Astrocyte (in vitro differentiated cells and primary cell): ENCODE data around the gene PIGN. TPM values are rescaled to one million over a fixed set of nuclear protein-coding genes. Genes with fewer than 3 reads are reported as not detected.

ENCODE experiments used
- DNase-seq: peaks from one replicate; pipeline ENCODE4 v3.0.0-alpha.2; 2010; ENCODE audit warnings: low read depth
- FAIRE-seq: peaks from 2 replicates; lab custom pipeline; 2011; peaks lifted over from hg19 to GRCh38; lab: Jason Lieb, UNC
- H2AFZ ChIP-seq: 2 replicates; pipeline ENCODE4 v1.6.0; 2012; ENCODE audit warnings: low read depth, low read length, inconsistent platforms
- H3K27ac ChIP-seq: 2 replicates; pipeline ENCODE4 v1.5.1; 2011; ENCODE audit warnings: low read depth, low read length, inconsistent platforms
- H3K27me3 ChIP-seq: 2 replicates; pipeline ENCODE4 v1.6.0; 2011; ENCODE audit warnings: low read length, inconsistent platforms; ENCODE audit not compliant: insufficient read depth
- H3K36me3 ChIP-seq: 2 replicates; pipeline ENCODE4 v1.5.1; 2011; ENCODE audit warnings: low read length, inconsistent platforms; ENCODE audit not compliant: insufficient read depth
- H3K4me1 ChIP-seq: 2 replicates; pipeline ENCODE4 v1.5.1; 2011; ENCODE audit warnings: low read length, inconsistent platforms; ENCODE audit not compliant: insufficient read depth
- H3K4me2 ChIP-seq: 2 replicates; pipeline ENCODE4 v1.6.0; 2012; ENCODE audit warnings: low read length, inconsistent platforms
- H3K4me3 ChIP-seq: 2 replicates; pipeline ENCODE4 v1.5.1; 2011; ENCODE audit warnings: low read depth, mild to moderate bottlenecking, low read length, inconsistent platforms; ENCODE audit not compliant: insufficient read depth
- H3K79me2 ChIP-seq: 2 replicates; pipeline ENCODE4 v1.6.0; 2012; ENCODE audit warnings: mild to moderate bottlenecking, low read length, inconsistent platforms; ENCODE audit not compliant: insufficient read depth
- H3K9ac ChIP-seq: 2 replicates; pipeline ENCODE4 v1.6.0; 2012; ENCODE audit warnings: mild to moderate bottlenecking, low read length, inconsistent platforms
- H3K9me3 ChIP-seq: 2 replicates; pipeline ENCODE4 v1.5.1; 2012; ENCODE audit warnings: low read depth, mild to moderate bottlenecking, low read length, inconsistent platforms; ENCODE audit not compliant: insufficient read depth
- H4K20me1 ChIP-seq: 2 replicates; pipeline ENCODE4 v1.6.0; 2012; ENCODE audit warnings: low read length, inconsistent platforms; ENCODE audit not compliant: insufficient read depth
- H3K27ac Mint-ChIP-seq: one replicate; pipeline ENCODE4 v1.8.0; 2021; ENCODE audit warnings: mild to moderate bottlenecking, mixed read lengths; ENCODE audit not compliant: unreplicated experiment
- H3K27me3 Mint-ChIP-seq: one replicate; pipeline ENCODE4 v1.8.0; 2021; ENCODE audit warnings: low read depth, mixed read lengths; ENCODE audit not compliant: unreplicated experiment
- H3K36me3 Mint-ChIP-seq: one replicate; pipeline ENCODE4 v1.8.0; 2021; ENCODE audit warnings: low read depth, mixed read lengths; ENCODE audit not compliant: unreplicated experiment
- H3K4me1 Mint-ChIP-seq: one replicate; pipeline ENCODE4 v1.8.0; 2021; ENCODE audit warnings: low read depth, mixed read lengths; ENCODE audit not compliant: unreplicated experiment
- H3K4me3 Mint-ChIP-seq: one replicate; pipeline ENCODE4 v1.8.0; 2021; ENCODE audit warnings: mild to moderate bottlenecking, moderate library complexity, mixed read lengths; ENCODE audit not compliant: unreplicated experiment
- H3K9me3 Mint-ChIP-seq: one replicate; pipeline ENCODE4 v1.8.0; 2021; ENCODE audit warnings: mild to moderate bottlenecking, mixed read lengths; ENCODE audit not compliant: unreplicated experiment
- EZH2 ChIP-seq: IDR thresholded peaks from 2 replicates; pipeline ENCODE4 v1.6.1; 2012; ENCODE audit warnings: mild to moderate bottlenecking, low read length, inconsistent platforms; ENCODE audit not compliant: insufficient read depth
- total RNA-seq: library from RNA; stranded (reverse); gene quantifications from 2 replicates; pipeline ENCODE4 v1.2.1, GENCODE V29; 2021
- TF ChIP-seq, protein P1 (sequence below): IDR thresholded peaks from 2 replicates; pipeline ENCODE4 v1.5.1; 2011; ENCODE audit warnings: low read depth, mild to moderate bottlenecking, inconsistent platforms, low read length, moderate library complexity; ENCODE audit not compliant: insufficient read depth

Gene PIGN
- total RNA-seq, 1 donor from 2014 or later, result 20.0 TPM

DNA sequence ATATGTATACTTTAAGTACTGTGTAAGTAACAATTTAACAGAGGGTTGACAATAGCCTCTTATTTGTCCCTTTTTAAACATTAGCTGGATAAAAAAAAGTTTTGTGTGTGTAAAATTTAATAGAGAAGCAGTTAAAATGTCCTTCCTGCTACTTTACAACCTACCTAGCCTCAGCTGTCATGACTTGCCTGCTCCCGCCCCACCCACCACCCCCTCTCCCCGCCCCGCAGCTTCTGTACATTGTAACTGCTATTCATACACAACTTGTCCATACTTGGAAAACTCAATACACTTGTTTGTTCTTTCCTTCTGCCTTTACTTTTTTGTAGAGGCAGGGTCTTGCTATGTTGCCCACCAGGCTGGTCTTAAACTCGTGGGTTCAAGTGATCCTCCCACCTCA, 19.7 kb upstream of the PIGN start:
- H3K27ac ChIP-seq, result no peak overlapping the region
- TF ChIP-seq EZH2, result no peak
- TF ChIP-seq, protein P1, sequence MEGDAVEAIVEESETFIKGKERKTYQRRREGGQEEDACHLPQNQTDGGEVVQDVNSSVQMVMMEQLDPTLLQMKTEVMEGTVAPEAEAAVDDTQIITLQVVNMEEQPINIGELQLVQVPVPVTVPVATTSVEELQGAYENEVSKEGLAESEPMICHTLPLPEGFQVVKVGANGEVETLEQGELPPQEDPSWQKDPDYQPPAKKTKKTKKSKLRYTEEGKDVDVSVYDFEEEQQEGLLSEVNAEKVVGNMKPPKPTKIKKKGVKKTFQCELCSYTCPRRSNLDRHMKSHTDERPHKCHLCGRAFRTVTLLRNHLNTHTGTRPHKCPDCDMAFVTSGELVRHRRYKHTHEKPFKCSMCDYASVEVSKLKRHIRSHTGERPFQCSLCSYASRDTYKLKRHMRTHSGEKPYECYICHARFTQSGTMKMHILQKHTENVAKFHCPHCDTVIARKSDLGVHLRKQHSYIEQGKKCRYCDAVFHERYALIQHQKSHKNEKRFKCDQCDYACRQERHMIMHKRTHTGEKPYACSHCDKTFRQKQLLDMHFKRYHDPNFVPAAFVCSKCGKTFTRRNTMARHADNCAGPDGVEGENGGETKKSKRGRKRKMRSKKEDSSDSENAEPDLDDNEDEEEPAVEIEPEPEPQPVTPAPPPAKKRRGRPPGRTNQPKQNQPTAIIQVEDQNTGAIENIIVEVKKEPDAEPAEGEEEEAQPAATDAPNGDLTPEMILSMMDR, result no peak
- Mint-ChIP-seq H3K4me3 (no peak overlapping the region), H3K27ac (no peak overlapping the region), H3K27me3 (no peaks in the 10 kb centered on the region), H3K4me1 (no peaks in the 10 kb centered on the region), H3K9me3 (no peaks in the 10 kb centered on the region), H3K36me3 (peaks cover 2% of the 10 kb centered on the region)
- H3K9me3 ChIP-seq, result no peaks in the 10 kb centered on the region
- no peak for DNase-seq
- no peak overlapping the region for H3K4me2 ChIP-seq
- H3K4me1 ChIP-seq, result no peaks in the 10 kb centered on the region
- H3K9ac ChIP-seq, result no peak overlapping the region
- peaks cover 17% of the 10 kb centered on the region for H4K20me1 ChIP-seq
- H2AFZ ChIP-seq, result no peak overlapping the region
- peaks cover 90% of the 10 kb centered on the region for H3K79me2 ChIP-seq
- no peaks in the 10 kb centered on the region for H3K36me3 ChIP-seq
- no peaks in the 10 kb centered on the region for H3K27me3 ChIP-seq
- no peak overlapping the region for H3K4me3 ChIP-seq
- FAIRE-seq, result no peak

DNA sequence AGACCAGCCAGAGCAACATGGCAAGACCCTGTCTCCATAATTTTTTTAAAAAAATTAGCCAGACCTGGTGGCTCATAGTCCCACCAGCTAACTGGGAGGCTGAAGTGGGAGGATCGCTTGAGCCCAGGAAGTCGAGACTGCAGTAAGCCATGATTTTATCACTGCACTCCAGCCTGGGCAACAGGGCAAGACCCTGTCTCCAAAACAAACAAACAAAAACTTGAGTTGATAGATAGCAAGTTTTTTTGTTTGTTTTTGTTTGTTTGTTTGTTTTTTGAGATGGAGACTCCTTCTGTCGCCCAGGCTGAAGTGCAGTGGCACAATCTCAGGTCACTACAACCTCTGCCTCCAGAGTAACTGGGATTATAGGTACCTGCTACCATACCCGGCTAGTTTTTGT, 19.0 kb upstream of the PIGN start:
- Mint-ChIP-seq H3K27me3 (no peaks in the 10 kb centered on the region), H3K36me3 (peaks cover 2% of the 10 kb centered on the region), H3K27ac (no peak overlapping the region), H3K4me3 (no peak overlapping the region), H3K4me1 (no peaks in the 10 kb centered on the region), H3K9me3 (no peaks in the 10 kb centered on the region)
- Histone ChIP-seq H3K9ac (no peak overlapping the region), H3K27me3 (no peaks in the 10 kb centered on the region), H3K27ac (no peak overlapping the region), H3K9me3 (no peaks in the 10 kb centered on the region), H3K4me3 (no peak overlapping the region), H3K36me3 (no peaks in the 10 kb centered on the region), H2AFZ (no peak overlapping the region), H4K20me1 (peaks cover 17% of the 10 kb centered on the region), H3K4me1 (no peaks in the 10 kb centered on the region), H3K79me2 (peaks cover 92% of the 10 kb centered on the region), H3K4me2 (no peak overlapping the region)
- TF ChIP-seq, protein P1, result no peak
- no peak for TF ChIP-seq EZH2
- DNase-seq, result no peak
- no peak for FAIRE-seq

DNA sequence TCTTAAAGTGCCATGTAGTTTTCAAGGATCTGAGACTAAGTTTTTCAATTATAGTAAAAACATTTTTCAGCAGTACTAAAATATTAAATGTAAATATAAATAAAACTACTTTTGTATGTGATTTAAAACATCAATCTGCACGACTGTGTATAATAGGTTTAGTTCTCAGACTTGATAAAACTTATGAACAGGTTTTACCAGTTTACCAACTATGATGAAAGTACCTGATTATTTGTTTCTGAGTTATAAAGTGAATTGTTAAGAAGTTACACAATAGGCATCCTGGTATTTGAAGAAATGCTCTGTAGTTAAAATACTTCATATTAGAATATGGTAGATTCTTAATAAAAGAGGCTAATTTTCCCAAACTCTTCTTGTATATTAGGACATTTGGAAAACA, 15.0 kb upstream of the PIGN start:
- DNase-seq, result no peak
- Histone ChIP-seq H4K20me1 (peaks cover 27% of the 10 kb centered on the region), H3K36me3 (no peaks in the 10 kb centered on the region), H3K4me3 (no peak overlapping the region), H3K4me1 (peaks cover 4% of the 10 kb centered on the region), H3K79me2 (peaks cover 90% of the 10 kb centered on the region), H3K9me3 (no peaks in the 10 kb centered on the region), H3K4me2 (no peak overlapping the region), H3K27me3 (no peaks in the 10 kb centered on the region), H3K27ac (no peak overlapping the region), H2AFZ (no peak overlapping the region), H3K9ac (no peak overlapping the region)
- H3K4me3 Mint-ChIP-seq, result no peak overlapping the region
- H3K27ac Mint-ChIP-seq, result no peak overlapping the region
- no peak for TF ChIP-seq EZH2
- TF ChIP-seq, protein P1, result no peak
- H3K9me3 Mint-ChIP-seq, result no peaks in the 10 kb centered on the region
- no peak for FAIRE-seq
- no peaks in the 10 kb centered on the region for H3K36me3 Mint-ChIP-seq
- peaks cover 10% of the 10 kb centered on the region for H3K4me1 Mint-ChIP-seq
- H3K27me3 Mint-ChIP-seq, result no peaks in the 10 kb centered on the region
